HT1080 (cell line): ENCODE data around the gene SBNO2. TPM values are rescaled to one million over a fixed set of nuclear protein-coding genes. Genes with fewer than 3 reads are reported as not detected.

Source experiments
- DNase-seq: peaks from one replicate; pipeline ENCODE4 v3.0.0-alpha.2; 2015; ENCODE audit warnings: low read depth
- total RNA-seq: library from RNA; depleted of rRNA; stranded (reverse); fragments of >200 nt; shearing (Covaris generic); gene quantifications from 2 replicates; pipeline ENCODE4 v1.2.3, GENCODE V29; 2014

SBNO2 gene
- total RNA-seq, 1 experiment from 2014 or later, result 31.7 TPM

DNA sequence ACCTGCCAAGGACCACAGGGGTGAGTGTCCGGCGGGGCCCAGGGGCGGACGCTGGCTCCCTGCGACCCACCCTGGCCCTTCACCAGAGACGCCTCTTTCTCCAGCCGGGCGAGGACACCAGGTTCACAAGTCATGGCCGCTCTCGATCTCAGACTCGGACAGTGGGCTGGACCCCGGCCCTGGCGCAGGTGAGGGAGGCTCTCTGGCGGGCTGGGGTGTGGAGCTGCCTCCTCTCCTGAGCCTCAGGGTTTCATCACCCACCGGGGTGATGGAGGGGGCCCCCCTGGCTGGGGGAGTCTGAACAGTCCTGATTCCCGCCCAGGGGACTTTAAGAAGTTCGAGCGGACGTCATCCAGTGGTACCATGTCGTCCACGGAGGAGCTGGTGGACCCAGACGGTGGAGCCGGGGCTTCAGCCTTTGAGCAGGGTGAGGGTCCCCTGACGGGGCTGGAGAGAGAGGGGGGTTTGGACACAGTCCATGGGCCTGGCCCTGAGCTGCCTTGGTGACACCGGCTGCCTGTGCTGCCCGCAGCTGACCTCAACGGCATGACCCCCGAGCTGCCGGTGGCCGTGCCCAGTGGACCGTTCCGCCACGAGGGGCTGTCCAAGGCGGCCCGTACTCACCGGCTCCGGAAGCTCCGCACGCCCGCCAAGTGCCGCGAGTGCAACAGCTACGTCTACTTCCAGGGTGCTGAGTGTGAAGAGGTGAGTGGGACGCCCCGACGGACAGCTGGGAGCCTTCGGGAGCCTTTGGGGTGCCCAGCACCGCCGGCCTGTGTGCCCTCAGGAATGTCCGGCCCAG is 93.5 kb downstream of the SBNO2 start:
- no peak for DNase-seq

GRCh38 chr19:1079566-1080111 is 94.4 kb downstream of the SBNO2 start:
- no peak for DNase-seq

DNA sequence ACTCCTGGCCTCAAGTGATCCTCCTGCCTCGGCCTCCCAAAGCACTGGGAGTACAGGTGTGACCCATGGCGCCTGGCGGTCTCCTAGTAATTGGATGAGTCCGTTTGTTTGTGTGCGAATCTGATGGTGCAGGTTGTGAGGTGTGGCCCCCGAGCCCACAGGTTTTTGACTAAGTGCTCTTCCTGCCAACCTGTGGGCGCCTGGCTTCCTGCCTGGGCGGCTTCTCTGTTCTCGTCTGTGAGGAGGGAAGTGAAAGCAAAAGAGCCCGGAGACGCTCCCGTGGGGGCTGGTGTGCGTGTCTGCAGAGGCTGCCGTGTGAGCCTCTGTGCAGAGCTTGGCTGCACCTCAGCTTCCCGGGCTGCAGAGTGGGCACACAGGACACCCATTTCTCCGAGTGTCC is 97.1 kb downstream of the SBNO2 start:
- peak; percentile 53 for DNase-seq

GRCh38 chr19:1076046-1076386 is 98.1 kb downstream of the SBNO2 start:
- no peak for DNase-seq

GRCh38 chr19:1074544-1075283 is 99.4 kb downstream of the SBNO2 start:
- DNase-seq, result no peak

GRCh38 chr19:1073956-1074517 is 100.0 kb downstream of the SBNO2 start:
- no peak for DNase-seq

- no peak for DNase-seq
These were observed 100.8 kb downstream of the SBNO2 start for GRCh38 chr19:1073063-1073955.

GRCh38 chr19:1072371-1073015 is 101.6 kb downstream of the SBNO2 start:
- DNase-seq, result no peak

DNA sequence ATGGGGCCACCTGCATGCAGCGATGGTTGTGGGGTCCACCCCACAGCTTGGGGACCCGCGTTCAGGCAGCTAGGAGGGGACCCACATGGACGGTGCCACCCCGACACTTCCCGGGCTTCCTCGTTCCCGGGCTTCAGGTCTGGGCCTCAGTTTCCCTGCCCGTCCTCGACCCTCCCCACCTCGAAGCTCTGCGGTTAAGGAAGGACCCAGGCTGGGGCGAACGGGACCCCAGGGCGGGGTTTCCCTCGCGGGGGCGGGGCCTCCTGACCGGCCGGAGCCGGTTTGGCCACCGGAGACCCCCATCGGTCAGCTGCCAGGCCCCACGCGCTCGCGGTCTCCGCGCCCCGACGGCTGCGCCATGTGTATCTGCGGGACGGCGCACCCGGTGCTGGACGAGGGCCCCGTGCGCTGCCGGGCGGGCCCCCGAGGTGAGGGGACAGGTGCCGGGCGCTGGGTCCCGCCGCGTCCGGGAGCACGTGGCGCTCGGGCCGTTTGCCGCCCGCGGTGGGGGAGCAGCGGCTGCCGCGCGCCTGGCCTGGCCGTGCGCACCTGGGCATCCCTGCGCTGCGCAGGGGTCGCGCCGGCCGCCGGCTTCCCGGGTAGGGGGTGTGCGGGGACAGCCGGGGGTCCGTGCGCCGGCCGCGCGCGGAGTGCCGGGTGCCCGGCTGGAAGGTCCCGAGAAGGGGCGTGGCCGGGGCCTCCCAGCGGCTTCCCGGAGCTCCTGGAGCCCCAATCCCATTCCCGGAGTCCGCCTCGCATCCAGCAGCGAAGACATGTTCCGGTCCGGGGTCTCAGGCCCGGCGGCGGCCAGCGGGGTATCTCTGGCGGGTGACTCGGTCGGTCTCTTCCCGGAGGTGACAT is 102.9 kb downstream of the SBNO2 start:
- no peak for DNase-seq

- no peak for DNase-seq
These were observed 103.5 kb downstream of the SBNO2 start for GRCh38 chr19:1070576-1070930.

GRCh38 chr19:1069009-1069779 is 104.9 kb downstream of the SBNO2 start:
- DNase-seq, result peak; percentile 46

DNA sequence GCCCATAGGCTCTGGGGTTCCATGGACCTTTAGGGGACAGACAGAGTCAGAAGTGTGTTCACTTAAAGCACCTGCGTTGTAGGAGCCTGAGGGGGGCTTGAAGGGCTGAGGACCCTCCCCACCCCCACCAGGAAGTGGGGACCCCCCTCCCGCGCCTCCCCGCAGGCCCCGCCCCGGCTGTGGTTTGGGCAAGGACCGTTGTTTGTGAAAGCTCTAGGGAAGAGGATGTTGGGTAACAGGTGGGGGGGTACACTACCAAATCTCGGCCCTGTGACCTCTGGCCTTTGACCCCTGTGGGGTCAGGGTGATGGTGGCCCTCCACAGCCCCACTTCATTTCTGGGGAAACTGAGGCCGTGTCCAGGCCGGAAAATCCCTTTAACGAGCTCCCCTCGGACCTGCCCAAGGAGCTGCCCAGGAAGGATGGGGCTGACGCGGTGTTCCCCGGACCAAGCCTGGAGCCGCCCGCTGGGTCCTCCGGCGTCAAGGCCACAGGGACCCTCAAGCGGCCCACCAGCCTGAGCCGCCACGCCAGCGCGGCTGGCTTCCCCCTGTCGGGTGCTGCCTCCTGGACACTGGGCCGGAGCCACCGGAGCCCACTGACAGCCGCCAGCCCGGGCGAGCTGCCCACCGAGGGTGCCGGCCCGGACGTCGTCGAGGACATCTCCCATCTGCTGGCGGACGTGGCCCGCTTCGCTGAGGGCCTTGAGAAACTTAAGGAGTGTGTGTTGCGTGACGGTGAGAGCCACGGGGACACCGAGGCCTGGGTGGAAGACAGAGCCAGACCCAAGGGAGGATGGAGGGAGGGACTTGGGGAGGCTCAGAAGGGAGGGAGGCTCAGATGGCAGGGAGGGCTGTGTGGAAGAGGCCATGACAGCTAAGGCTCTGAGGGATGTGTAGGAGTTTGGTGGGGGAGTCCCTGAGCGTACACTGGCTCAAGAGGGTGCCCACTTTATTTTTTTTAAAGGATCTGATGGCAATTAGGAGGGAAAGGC is 105.8 kb downstream of the SBNO2 start:
- DNase-seq, result no peak

GRCh38 chr19:1067341-1067957 is 106.6 kb downstream of the SBNO2 start:
- no peak for DNase-seq

DNA sequence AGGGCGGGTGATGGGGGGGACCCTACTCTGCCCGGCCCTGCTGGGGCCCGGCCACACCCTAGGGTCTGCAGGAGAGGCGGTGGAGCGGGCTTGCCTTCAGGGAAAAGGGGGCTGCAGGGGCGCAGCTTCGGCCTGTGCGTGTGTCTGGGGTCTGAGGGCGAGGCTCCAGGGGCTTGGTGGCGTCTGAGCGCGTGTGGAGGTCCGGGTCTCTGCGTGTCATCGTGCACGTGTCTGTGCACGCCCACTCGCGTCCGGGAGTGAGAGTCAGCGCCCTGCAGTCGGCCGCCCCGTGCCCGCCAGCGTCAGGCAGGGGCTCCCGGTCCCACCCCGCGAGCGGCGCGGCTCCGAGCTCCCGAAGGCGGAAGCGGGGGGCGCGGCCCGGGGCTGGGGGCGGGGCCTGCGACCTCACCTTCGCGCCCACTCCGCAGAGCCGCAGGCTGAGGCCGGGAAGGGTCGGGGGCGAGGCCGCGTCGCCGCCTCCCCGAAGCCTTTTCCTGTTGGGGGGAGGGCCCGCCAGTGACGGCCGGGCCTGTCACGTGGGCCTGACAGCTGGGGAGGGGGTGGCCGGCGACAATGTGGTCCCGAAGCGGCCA is 107.2 kb downstream of the SBNO2 start, which contains the start of gene ARHGAP45:
Gene ARHGAP45 (plus strand): TSS at position 420 of the 593 bp plus-strand sequence. CDS start 239 bp downstream, outside the sequence.
- no peak for DNase-seq

- no peak for DNase-seq
These were observed 107.8 kb downstream of the SBNO2 start for GRCh38 chr19:1066251-1066747.

GRCh38 chr19:1065606-1066109 is 108.4 kb downstream of the SBNO2 start:
- peak; percentile 27 for DNase-seq
